NK-92 treated with Interleukin-12 subunit alpha and Interleukin-12 subunit beta, amount 100 ng/mL, for 24 hours (cell line): Measurements from ENCODE around the gene IQSEC3.
"Not testable (repeated sequence)": the region's sequence is repeated elsewhere in the genome, so short reads cannot be mapped to it uniquely, and the experiment has no call there.

Experiments
- DNase-seq: peaks from one replicate; lab custom pipeline; 2025; lab: John Stamatoyannopoulos, UW

The IQSEC3 gene

DNA sequence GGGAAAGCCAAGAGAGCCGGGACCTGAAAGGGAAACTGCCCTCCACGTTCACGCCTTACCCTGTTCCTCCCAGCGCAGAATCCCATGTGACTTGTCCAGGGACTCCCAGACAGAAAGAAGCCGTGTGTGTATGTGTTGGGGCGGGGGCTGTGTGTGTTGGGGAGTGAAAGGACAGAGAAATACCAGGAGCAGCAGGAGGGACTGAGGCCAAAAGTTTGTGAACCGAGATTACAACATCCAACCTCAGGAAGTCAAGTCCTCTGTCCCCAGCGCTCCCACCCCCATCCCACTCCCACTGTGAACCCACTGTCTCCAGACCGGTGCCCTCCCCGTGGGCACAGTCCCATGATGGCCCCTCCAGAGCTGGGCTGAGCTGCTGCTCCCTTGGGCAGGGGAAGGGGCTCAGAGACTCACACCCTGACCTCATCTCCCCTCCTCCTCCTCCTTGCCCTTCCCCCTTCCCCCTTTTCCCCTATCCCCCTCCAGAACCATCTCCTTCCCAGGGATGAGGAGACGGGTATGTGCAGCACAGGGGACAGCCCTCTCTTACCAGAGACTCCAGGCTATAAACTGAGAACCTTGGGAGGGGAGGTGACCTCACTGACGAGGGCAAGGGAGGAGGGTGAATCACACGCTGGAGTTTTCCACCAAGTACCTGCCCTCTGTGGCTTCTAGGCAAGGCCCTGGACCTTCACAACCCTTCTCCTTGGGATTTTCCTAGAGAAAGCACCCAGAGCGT lies 147.6 kb downstream of the IQSEC3 start, which contains the start of gene SLC6A12:
SLC6A12 (minus strand) TSS at position 155 of the 739 bp plus-strand sequence. CDS start 4,171 bp downstream, outside the sequence.
- no peak for DNase-seq

- no peak for DNase-seq
Observed at GRCh38 chr12:215116-215515, 148.5 kb downstream of the IQSEC3 start.

- DNase-seq, result not testable (repeated sequence)
Observed at GRCh38 chr12:217029-217428, 150.5 kb downstream of the IQSEC3 start.

DNA sequence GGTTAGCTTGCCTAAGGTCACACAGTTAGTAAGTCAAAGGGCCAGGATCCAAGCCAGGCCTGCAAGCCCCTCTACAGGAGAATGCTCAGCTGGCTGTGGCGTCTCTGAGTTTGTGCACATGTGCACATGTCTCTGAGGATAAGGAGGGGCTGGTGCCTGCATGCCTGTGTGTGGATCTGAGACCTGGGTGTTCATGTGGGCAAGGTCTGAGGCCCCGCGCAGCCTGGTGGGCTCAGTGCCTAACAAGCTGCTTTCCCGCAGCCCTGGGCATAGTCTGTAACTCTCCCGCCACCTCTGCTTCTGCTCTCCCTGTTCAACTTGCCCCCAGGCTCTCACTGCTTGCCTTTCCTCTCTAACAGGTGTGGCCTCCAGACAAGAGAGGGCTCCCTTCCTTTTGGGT lies 151.7 kb downstream of the IQSEC3 start:
- DNase-seq, result no peak

DNA sequence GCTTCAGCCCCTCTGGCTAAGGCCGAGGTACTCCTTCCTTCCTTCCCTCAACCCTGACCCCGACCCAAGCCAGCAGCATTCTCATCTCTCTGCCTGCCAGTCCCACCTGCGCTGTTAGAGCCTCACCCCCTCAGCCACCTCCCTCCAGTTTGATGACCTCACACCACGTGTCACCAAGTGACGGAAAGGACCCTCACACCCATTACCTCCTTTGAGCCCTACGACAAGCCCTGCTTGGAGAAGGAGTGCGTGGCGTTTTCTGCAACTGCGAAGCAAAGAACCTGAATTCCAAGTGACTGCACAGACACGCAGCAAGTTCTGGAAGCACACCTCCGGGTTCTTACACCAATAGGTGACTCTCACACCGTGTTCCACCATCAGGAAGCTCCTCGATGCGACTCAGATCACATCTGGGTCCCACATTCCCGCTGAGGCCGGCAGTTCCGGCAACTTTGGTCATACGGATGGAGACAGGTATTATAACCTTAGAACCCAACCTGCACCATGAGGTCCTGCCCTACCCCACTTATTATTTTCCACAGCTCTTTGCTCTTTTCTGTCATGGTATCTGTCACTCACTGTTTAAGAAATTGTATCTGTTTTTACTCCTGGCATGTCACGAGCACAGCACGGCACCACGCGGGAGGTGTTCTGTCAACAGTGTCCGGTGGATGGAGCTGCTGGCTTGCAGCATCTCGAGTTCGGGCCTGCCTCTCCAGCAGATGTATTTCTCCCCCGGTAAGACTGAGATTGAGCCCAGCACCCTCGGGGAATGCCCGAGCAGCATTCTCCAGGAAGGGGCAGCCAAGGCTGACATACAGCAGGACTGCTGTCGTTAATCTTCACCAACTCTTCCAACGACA lies 152.4 kb downstream of the IQSEC3 start:
- no peak for DNase-seq

DNA sequence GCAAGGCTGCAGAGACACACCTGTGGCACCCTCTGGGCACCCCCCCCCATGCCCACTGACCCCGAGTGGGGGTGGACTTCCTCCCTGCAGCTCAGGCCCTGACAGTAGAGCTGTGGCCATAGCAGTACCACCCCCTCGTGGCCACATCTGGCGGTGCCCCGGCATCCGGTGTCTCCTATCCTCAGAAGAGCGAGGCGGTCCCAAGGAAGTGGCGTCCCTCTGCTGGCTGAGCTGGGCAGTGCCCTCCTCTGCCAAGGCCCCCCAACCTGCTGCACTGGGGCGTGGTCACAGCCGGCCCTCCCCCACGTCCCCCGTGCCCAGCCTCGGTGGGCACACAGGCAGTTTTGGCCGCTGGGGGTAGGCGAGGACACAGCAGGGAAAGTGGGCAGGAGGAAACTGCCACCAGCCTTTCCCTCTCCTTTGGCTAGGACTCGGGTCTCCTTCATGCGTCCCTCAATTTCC lies 153.4 kb downstream of the IQSEC3 start:
- peak; percentile 35 for DNase-seq

DNA sequence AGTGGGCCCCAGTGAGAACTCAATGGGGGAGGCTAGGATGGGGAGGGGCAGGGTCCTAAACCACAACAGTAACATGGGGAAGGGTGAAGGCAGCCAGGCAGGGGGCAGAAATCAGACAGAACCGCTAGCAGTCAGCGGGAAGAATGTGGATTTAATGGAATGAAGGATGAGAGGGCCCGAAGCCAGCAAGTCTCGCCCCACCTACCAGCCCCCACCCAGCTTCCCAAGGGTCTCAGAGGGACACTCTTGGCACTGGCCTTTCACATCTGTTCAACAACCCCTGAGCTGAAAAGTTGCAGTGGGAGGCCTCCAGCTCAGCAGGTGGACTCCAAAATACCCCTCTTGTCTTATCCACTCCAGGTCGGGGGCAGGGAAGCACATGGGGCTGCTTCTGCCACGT lies 153.9 kb downstream of the IQSEC3 start:
- no peak for DNase-seq

DNA sequence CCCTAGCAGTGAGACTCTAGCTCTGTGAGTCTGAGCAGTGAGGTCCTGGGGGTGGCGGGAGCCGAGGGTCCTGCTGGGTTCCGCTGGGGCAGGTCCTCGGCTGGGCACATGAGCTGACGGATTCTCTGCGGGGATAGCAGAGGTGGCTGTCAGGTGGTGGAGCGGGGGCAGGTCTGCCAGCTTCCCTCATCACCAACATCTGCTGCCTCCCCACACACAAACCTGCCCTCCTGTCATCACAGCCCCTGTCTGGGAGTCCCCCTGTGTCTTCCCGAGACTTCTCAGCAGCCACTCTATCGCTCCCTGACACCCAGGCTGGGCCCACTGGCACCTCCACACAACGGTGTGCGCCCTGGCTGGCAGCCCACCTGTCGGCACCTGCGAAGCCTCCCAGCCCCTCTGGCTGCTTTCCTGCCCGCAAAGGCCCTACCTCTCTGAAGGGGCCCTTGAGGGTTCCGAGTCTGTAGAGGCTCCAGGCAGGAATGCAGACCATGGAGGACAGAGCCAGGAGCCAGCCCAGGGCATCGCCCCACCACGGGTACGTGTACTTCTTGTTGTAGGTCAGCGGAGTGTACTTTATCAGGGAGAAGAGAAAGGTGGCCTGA lies 154.5 kb downstream of the IQSEC3 start:
- DNase-seq, result no peak

DNA sequence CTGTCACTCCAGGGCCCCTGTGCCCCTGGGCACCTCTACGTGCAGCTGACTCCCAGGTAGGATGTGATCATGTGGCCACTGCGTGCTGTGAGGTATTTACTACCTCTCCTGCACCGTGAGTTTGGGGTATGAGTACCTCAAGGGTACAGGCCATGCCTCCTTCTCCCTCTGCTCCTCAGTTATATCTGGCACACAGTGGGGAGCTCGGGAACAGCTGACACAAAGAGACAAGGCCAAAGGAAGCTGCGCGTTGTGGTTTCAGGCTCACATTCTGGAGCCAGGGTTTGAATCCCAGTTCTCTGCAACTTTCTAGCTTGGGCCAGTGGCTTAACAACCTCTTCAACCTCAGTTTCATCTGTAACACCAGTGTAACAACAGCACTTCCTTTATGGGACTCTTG lies 155.2 kb downstream of the IQSEC3 start:
- DNase-seq, result no peak

- no peak for DNase-seq
Observed at GRCh38 chr12:223841-224240, 157.3 kb downstream of the IQSEC3 start.

GRCh38 chr12:224330-224729 lies 157.8 kb downstream of the IQSEC3 start:
- DNase-seq, result no peak

- no peak for DNase-seq
Observed at GRCh38 chr12:225012-225411, 158.4 kb downstream of the IQSEC3 start.

- DNase-seq, result no peak
Observed at GRCh38 chr12:226401-226800, 159.8 kb downstream of the IQSEC3 start.

- DNase-seq, result no peak
Observed at GRCh38 chr12:227286-227915, 160.8 kb downstream of the IQSEC3 start.
